Fibroblast of mammary gland (primary cell): ENCODE measurements around the gene FBXL7.

Source experiments
- DNase-seq: peaks from one replicate; pipeline ENCODE4 v3.0.0-alpha.2; 2010; ENCODE audit warnings: low read depth
- H3K4me3 ChIP-seq: 2 replicates; pipeline ENCODE4 v1.5.1; 2011; ENCODE audit warnings: low read depth, mild to moderate bottlenecking, low read length, moderate library complexity; ENCODE audit not compliant: control insufficient read depth
- CTCF ChIP-seq: conservative IDR thresholded peaks from 2 replicates; pipeline ENCODE4 v1.5.1; 2011; ENCODE audit warnings: low read depth, low read length, inconsistent platforms; ENCODE audit not compliant: control insufficient read depth, insufficient read depth

FBXL7 gene

GRCh38 chr5:15634591-15635288 is 134.8 kb downstream of the FBXL7 start:
- TF ChIP-seq CTCF: no peak
- no peak overlapping the region for H3K4me3 ChIP-seq
- no peak for DNase-seq

- no peak for DNase-seq
- no peak overlapping the region for H3K4me3 ChIP-seq
- TF ChIP-seq CTCF: no peak
These were observed 135.3 kb downstream of the FBXL7 start for GRCh38 chr5:15635289-15635616.

- no peak overlapping the region for H3K4me3 ChIP-seq
- TF ChIP-seq CTCF: no peak
- DNase-seq: no peak
These were observed 137.4 kb downstream of the FBXL7 start for GRCh38 chr5:15637345-15637744.

- H3K4me3 ChIP-seq: no peak overlapping the region
- DNase-seq: no peak
- no peak for TF ChIP-seq CTCF
These were observed 137.9 kb downstream of the FBXL7 start for GRCh38 chr5:15637886-15638285.

- TF ChIP-seq CTCF: no peak
- DNase-seq: no peak
- no peak overlapping the region for H3K4me3 ChIP-seq
These were observed 138.3 kb downstream of the FBXL7 start for GRCh38 chr5:15638296-15638695.

GRCh38 chr5:15639288-15639687 is 139.3 kb downstream of the FBXL7 start:
- H3K4me3 ChIP-seq: no peak overlapping the region
- DNase-seq: no peak
- TF ChIP-seq CTCF: no peak

GRCh38 chr5:15640116-15640515 is 140.1 kb downstream of the FBXL7 start:
- H3K4me3 ChIP-seq: no peak overlapping the region
- no peak for DNase-seq
- TF ChIP-seq CTCF: no peak
